NCI-H510A (cell line): Measurements from ENCODE around the gene ILRUN.
"Not testable (repeated sequence)": the region's sequence is repeated elsewhere in the genome, so short reads cannot be mapped to it uniquely, and the experiment has no call there.

ENCODE experiments used
- DNase-seq: peaks from one replicate; lab custom pipeline; 2025; lab: John Stamatoyannopoulos, UW

Gene ILRUN

DNA sequence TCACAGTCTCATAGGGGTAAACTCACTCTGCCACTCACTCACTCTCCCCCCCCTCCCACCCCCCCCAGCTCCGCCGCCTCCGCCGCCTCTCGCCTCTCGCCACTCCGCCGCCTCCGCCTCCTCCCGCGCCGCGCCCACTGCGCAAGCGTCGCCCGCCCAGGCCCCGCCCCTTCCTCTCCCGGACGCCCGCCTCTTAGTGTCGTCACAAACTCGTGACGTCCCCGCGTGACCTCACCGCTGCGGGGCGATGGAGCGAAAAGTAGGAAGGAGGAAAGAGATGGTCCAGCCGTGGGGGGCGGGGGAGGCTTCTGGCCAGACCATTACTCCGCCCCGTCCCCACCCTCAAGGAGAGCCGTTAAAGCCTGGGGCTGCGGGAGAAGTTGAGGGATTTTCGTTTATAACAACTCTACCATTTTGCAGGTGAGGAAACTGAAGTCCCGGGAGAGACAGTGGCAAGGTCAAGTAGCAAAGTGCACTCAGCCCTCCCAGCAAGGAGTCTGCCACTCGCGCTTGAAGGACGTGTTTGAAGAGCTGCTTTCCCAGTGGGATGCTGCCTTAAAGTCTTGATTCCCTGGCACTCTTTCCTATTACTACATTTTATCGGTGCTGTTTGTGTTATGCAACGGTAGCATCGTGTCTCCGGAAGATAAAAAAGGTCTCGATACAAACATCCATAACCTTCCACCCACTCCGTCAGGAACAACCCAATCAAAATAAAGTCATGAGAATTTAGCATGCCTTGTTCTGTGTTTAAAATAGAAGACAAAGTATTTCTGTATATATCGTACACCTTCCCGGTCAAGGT is at the start of gene ILRUN:
TSS of gene ILRUN (minus strand) at position 29 of the 805 bp plus-strand sequence. CDS start 164 bp downstream, outside the sequence.
- peak; percentile 93 for DNase-seq

DNA sequence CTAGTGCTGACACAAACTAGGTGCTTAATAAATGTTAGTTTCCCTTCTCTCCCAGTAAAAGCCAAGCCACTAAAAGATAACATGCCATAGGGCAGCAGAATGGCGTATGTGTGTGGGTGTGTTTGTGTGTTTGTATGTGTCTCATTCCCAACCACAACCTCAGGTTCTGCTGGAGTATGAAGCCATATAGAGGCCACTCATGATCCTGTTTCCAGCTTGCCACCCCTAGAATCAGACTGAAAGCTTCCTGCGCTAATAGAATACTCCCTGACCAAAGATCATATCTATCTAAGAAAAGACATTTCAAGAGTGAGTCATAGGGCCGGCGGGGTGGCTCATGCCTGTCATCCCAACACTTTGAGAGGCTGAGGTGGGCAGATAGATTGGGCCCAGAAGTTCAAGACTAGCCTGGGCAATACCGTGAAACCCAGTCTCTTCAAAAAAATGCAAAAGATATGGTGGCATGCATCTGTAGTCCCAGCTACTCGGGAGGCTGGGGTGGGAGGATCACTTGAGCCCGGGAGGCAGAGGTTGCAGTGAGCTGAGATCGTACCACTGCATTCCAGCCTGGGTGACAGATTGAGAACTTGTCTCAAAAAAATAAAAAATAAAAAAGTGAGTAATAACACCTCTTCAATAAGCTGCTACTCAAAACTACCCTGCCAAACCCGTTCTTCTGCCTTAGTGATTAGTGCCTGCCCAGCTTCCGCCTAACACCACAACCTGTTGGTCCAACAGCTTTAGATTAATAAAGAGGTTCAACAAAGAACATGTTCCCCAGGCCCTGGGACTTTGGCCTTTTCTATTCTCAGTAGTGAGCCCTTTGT is 48.9 kb upstream of the ILRUN start:
- peak; percentile 93 for DNase-seq

DNA sequence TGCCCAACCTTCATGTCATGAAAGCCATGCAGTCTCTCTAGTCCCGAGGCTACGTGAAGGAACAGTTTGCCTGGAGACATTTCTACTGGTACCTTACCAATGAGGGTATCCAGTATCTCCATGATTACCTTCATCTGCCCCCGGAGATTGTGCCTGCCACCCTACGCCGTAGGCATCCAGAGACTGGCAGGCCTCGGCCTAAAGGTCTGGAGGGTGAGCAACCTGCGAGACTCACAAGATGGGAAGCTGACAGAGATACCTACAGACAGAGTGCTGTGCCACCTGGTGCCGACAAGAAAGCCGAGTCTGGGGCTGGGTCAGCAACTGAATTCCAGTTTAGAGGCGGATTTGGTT is 47.7 kb upstream of the ILRUN start:
- not testable (repeated sequence) for DNase-seq

GRCh38 chr6:34743625-34744293 is 47.2 kb upstream of the ILRUN start:
- no peak for DNase-seq

GRCh38 chr6:34742094-34742493 is 45.5 kb upstream of the ILRUN start:
- no peak for DNase-seq

- no peak for DNase-seq
Measured at GRCh38 chr6:34736823-34737222, 40.3 kb upstream of the ILRUN start.

- no peak for DNase-seq
Measured at GRCh38 chr6:34731393-34732060, 35.0 kb upstream of the ILRUN start.

DNA sequence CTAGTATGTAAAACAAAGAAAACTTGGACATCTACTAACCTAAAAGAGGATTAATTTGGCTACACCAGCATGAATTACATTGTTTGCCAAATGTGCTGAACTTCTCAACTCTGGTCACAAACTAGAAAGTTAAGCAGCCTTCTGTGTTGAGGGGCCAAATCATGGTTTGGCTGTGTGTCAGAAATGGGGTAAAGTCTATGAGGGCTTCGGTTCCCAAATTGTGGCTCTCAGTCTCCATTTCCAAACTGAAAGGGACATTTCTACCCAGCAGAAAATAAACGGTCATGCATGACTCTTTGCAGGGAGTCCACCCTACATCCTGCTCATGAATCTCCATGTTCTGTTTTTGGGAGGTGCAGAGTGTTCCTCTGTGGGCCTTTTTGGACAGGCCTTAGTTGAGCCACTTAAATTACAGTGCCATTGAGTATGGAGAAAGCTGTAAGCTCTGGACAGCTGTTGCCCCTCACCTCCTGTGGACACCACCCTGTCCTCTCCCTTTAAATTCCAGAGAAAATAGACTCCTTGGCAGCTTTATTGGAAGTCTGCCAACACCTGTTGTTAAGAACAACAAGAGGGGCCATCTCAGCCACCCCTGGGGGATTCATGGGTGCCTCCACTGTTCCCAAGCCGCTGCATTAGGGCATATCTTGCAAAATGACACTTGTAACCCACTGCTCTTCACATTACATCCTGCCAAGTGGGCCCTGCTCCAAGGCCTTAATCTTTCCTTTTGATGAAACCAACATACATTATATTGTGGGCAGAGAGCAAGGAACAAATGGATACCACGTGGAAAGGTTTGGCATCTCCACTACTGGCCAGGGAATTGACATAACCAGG is 33.3 kb upstream of the ILRUN start:
- DNase-seq, result no peak

GRCh38 chr6:34726055-34726454 is 29.5 kb upstream of the ILRUN start:
- no peak for DNase-seq

DNA sequence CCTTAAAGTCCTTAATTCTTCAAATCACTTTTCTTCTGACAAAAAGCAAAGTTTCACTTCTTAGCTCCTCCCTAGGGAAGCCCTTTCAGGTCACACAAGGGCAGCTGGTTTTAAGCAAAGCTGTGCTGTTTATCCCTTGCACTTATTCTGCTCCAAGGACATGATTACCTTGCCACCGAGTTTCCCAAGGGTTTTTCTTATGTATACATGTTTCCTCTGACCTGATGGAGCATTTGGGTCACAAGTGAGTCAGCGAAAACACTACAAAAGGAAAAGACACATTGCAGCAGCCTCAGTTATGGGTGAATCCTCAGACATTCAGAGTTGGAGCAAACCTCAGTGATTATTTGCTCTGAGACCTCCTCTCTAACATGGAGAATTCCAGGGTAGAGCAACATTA is 26.6 kb upstream of the ILRUN start:
- DNase-seq, result no peak

- DNase-seq, result no peak
Measured at GRCh38 chr6:34722451-34722850, 25.9 kb upstream of the ILRUN start.

GRCh38 chr6:34720160-34720559 is 23.6 kb upstream of the ILRUN start:
- DNase-seq, result not testable (repeated sequence)

- DNase-seq, result not testable (repeated sequence)
Measured at GRCh38 chr6:34719646-34720045, 23.1 kb upstream of the ILRUN start.

GRCh38 chr6:34718976-34719375 is 22.4 kb upstream of the ILRUN start:
- DNase-seq, result no peak

- no peak for DNase-seq
Measured at GRCh38 chr6:34717466-34717865, 20.9 kb upstream of the ILRUN start.

DNA sequence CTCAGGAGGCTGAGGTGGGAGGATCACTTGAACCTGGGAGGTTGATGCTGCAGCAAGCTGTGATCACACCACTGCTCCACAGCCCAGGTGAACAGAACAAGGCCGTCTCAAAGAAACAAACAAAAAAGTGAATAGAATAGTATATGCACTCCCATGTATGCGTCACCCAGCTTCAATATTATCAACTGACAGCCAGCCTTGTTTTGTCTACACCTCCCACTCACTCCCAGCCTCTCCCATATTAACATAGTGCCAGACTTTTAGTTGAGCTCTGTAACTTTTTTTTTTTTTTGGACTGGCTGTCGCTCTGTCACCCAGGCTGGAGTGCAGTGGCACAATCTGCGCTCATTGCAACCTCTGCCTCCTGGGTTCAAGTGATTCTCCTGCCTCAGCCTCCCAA is 18.1 kb upstream of the ILRUN start:
- DNase-seq, result no peak

GRCh38 chr6:34712881-34713280 is 16.3 kb upstream of the ILRUN start:
- not testable (repeated sequence) for DNase-seq

GRCh38 chr6:34709386-34709785 is 12.8 kb upstream of the ILRUN start:
- no peak for DNase-seq

GRCh38 chr6:34705241-34705640 is 8.7 kb upstream of the ILRUN start:
- no peak for DNase-seq

GRCh38 chr6:34701199-34701598 is 4.6 kb upstream of the ILRUN start:
- no peak for DNase-seq

DNA sequence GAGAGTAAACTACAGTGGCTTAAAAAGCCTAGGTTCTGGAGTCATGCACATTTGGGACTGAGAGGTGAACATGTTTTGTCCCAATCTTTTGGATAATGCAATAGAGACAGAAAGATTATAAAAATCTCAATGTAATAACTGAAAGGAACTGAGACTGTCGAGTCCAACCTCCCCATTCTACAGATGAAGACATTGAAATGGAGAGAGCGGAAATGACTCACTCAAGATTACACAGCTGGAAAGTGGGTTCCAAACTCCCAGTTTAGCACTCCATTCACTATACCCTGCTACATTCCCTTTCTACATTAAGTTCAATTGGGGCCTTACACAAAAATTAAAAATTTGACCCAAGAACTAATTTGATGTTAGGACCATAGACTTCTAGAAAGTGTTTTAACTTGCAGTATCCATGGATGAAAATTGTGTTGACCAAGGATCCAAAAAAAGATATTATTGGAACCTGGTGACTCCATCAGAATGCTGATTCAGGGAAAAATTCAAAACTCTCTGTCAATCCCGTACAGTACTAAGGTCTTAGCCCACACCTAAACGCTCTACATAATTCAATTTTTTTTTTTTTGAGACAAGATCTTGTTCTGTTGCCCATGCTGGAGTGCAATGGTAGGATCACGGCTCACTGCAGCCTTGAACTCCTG is 1.5 kb upstream of the ILRUN start:
- no peak for DNase-seq
